NCI-H82 treated with DMSO at 0.1 percent for 48 hours (cell line): Measurements from ENCODE around the gene FBRSL1.
"Not testable (repeated sequence)": the region's sequence is repeated elsewhere in the genome, so short reads cannot be mapped to it uniquely, and the experiment has no call there.

ENCODE experiments used
- DNase-seq: peaks from one replicate; lab custom pipeline; 2025; ENCODE audit not compliant: unreplicated experiment; lab: John Stamatoyannopoulos, UW

The FBRSL1 gene

GRCh38 chr12:132470397-132470796 lies 19.6 kb upstream of the FBRSL1 start:
- DNase-seq, result no peak

- no peak for DNase-seq
Observed at GRCh38 chr12:132471011-132471857, 18.7 kb upstream of the FBRSL1 start.

DNA sequence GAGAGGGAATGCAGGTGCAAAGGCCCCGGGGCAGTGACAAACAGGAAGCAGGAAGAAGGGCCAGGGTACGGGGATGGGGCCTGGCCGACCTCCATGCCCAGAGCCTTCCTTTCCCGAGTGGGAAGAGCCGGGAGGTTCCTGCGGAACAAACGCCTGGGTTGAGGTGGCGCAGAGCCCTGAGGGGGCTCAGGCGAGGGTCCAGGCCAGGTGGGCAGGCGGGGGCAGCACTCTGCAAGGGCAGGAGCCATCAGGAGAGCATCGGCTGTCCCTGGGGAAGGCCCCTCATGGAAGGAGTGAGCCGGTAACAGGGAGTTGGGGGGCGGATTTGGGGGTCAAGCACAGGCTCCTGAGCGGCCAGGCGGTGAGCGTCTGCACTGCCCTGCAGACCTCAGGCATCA lies 18.1 kb upstream of the FBRSL1 start:
- no peak for DNase-seq

- no peak for DNase-seq
Observed at GRCh38 chr12:132472386-132472785, 17.6 kb upstream of the FBRSL1 start.

DNA sequence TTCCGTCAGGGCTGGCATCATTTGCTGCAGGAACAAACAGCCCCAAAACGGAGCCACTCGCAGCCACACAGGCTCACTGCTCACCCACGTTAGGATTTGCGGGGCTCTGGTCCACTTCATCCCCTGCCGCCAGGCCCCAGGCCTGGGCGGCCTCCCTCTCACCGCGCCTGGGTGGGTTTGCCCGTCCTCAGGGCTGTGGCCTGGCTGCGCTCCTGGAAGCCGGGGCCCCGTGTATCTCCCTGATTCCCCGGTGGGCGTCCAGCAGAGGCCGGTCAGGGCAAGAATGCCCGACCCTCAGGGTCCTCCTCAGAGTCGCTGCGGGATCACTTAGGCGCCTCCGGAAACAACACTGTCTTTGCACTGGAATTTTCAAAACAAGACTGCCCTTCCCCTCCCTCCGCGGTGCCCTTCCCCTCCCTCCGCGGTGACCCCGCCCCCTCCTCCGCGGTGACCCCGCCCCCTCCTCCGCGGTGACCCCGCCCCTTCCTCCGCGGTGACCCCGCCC lies 15.7 kb upstream of the FBRSL1 start:
- DNase-seq, result no peak

DNA sequence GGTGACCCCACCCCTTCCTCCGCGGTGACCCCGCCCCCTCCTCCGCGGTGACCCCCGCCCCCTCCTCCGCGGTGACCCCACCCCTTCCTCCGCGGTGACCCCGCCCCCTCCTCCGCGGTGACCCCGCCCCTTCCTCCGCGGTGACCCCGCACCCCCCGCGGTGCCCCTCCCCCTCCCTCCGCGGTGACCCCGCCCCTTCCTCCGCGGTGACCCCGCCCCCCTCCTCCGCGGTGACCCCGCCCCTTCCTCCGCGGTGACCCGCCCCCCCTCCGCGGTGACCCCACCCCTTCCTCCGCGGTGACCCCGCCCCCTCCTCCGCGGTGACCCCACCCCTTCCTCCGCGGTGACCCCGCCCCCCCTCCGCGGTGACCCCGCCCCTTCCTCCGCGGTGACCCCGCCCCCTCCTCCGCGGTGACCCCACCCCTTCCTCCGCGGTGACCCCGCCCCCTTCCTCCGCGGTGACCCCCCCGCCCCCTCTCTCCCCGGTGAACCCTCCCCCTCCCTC lies 15.1 kb upstream of the FBRSL1 start:
- DNase-seq, result not testable (repeated sequence)

DNA sequence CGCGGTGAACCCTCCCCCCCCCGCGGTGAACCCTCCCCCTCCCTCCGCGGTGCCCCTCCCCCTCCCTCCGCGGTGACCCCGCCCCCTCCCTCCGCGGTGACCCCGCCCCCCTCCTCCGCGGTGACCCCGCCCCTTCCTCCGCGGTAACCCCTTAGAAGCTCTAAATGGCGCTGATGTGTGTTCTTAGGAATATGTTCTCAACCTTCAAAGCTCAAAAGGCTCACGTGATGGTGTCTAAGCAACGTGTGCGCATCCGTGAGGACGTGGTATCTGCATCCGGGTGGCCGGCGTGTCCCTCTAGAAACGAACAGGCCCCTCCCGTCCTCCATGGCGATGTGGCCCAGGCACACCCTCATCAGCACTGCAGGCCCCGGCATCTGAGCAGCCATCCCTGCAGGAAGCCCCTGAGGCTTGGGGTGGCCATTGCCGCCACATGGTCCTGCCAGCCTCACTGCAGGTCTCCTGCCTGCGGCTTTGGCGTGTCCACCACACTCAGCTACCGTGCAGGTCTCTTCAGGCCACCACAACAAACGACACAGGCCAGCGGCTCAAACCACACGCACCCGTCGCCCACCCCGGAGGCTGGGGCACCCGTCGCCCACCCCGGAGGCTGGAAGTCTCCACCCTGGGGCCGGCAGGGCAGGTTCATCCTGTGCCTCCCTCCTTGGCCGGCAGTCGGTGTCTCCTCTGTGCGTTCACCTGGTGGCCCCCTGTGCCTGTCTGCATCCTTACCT lies 14.5 kb upstream of the FBRSL1 start:
- no peak for DNase-seq

DNA sequence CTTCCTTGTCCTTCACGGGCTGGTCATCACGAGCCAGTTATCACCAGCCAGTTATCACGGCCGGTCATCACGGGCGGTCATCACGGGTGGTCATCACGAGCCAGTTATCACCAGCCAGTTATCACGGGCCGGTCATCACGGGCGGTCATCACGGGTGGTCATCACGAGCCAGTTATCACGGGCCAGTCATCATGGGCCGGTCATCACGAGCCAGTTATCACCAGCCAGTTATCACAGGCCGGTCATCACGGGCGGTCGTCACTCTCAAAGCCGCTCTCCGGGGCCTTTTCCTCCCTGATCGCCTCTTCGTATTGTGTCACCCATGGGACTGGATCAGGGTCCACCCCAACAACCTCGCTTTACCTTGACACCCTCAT lies 13.9 kb upstream of the FBRSL1 start:
- DNase-seq, result no peak

DNA sequence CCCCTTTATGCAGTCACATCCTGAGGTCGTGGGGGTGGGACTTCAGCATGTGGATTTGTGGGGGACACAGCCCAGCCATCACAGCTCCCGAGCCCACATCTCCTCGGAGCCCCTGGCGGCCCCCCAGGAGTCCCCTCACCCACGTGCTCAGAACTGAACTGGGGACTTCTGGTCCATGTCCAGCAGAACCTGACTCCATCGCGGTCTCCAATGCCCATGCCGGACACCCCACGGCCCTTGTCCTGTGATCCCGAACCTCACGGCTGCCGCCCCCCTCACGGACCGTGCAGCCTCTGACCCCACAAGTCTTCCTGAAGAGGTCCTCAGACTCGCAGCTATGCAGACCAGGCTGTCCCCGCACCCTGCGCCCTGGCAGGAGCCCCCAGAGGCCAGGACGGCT lies 13.5 kb upstream of the FBRSL1 start:
- no peak for DNase-seq

- no peak for DNase-seq
Observed at GRCh38 chr12:132477017-132477702, 12.8 kb upstream of the FBRSL1 start.

- no peak for DNase-seq
Observed at GRCh38 chr12:132477703-132478432, 12.1 kb upstream of the FBRSL1 start.

- no peak for DNase-seq
Observed at GRCh38 chr12:132478433-132478803, 11.5 kb upstream of the FBRSL1 start.

DNA sequence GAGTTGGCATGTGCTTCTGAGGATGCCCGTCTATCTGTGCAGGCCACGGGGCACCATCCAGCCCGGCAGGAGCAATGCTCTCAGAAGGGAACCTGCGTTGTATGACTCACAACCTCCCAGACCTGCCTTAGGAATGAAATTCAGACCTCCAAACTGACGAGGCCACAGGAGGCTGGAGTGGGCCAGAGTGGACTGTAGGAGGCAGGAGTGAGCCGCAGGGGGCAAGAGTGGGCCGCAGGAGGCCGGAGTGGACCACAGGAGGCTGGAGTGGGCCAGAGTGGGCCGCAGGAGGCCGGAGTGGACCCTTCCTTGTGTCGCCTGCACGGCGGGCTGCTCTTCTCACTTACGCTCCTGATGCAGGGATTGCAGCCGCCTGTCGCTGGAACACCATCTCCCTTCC lies 11.1 kb upstream of the FBRSL1 start:
- DNase-seq, result no peak

DNA sequence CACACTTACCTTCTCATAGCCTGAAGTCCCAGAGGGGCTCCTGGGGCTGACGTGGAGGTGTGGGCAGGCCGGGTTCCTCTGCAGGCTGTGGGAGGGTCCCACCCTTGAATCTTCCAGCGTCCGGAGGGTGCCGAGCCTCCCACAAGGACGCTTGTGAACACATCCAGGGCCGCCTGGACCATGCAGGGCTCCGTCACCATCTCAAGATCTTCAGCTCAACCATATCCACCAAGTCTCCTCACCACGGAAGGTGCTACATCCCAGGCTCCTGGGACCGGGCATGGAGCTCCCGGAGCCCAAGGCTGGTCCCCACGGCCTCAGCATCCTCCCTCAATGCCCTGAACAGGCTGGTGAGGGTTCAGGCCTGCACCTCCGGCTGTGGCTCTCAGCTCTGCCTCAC lies 10.7 kb upstream of the FBRSL1 start:
- DNase-seq, result no peak

DNA sequence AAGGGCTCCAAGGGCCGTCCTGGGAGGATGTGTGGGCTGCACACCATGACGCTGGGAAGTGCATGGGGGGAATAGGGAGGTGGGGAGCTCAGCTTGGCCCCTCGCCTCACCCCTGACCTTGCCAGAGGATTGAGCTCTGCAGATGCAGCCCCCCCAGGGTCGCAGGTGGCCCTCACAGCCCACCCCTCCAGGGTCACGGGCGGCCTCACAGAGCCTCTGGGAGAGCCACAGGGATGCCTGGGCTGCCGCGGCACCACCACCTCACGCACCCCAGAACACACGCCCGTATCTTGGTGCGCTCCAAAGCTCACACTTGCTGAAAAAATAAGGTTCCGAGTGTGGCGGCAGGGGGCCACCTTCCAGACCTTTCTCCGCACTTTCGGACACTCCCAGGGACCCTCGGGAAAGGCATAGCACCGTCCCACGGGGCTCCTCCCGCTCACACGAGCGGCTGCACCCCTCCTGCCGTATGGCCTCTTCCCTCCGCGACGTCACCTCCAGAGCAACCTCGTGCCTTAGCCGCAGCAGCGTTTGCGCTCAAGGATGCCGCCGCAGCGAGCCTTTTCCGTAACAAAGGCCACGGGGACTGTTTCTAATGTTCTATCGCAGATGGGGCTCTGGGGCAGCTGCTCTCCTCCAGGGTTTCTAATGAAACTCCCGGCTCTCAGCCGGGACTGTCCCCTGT lies 9.9 kb upstream of the FBRSL1 start:
- DNase-seq, result no peak

DNA sequence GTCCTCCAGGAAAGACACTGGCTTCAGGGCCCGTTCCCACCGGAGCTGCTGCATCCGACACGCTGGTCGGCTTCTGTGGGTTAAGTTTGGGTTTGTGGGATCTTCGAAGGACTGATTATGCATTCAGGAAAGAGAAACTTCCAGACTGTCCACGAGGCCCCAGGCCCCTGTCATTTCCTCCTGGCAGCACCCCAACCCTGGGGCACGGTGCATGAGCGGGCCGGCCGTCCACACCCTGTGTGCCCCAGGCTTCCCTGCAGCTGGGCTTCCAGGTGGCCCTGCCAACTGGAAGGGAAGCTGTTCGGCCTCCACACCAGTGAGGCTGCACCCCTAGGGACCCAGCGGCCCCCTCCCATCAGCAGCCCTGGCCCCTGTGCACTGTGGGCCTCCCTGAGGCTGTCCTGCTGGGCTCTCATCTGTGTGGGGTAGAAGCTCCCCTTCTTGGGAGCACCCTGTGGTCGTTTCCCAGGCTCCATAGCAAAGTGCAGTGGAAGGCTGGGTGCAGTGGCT lies 9.3 kb upstream of the FBRSL1 start:
- no peak for DNase-seq

GRCh38 chr12:132481345-132481744 lies 8.6 kb upstream of the FBRSL1 start:
- DNase-seq, result no peak

GRCh38 chr12:132481771-132482745 lies 7.9 kb upstream of the FBRSL1 start:
- no peak for DNase-seq

GRCh38 chr12:132482771-132483170 lies 7.2 kb upstream of the FBRSL1 start:
- DNase-seq, result no peak
